Sigmoid colon (tissue), 4 donors: ENCODE results near the gene NKAIN4.

Source experiments
- CTCF ChIP-seq, 4 experiments: fragments of 450-650 bp in 3 of 4; fragments of 200-600 bp in 1 of 4; IDR thresholded peaks; one replicate each; pipeline ENCODE4 v1.5.1; 2016 to 2019; ENCODE audit warnings: antibody characterized with exemption in 4 of 4, mild to moderate bottlenecking in 3 of 4, moderate library complexity in 2 of 4
- POLR2AphosphoS5 ChIP-seq, 4 donors: sonication (generic); formaldehyde crosslinking; IDR thresholded peaks; one replicate each; pipeline ENCODE4 v1.6.1; 2017; ENCODE audit warnings: antibody characterized with exemption in 4 of 4

- TF ChIP-seq CTCF (IDR thresholded peaks at IDR 0.05), result no peak
- no peak for TF ChIP-seq POLR2AphosphoS5 (IDR thresholded peaks at IDR 0.05)
Measured at GRCh38 chr20:63262836-63263235, 8.6 kb upstream of the NKAIN4 start.
